HG02943 (cell line): ENCODE results near the gene RNF13.
"Not testable (repeated sequence)": the region's sequence is repeated elsewhere in the genome, so short reads cannot be mapped to it uniquely, and the experiment has no call there.

Source experiments
- ATAC-seq: cut with Tn5 transposase; IDR thresholded peaks from one replicate; pipeline ENCODE4 v1.9.1; 2021; ENCODE audit warnings: mild to moderate bottlenecking, low read depth, moderate library complexity; ENCODE audit not compliant: unreplicated experiment

Gene RNF13

DNA sequence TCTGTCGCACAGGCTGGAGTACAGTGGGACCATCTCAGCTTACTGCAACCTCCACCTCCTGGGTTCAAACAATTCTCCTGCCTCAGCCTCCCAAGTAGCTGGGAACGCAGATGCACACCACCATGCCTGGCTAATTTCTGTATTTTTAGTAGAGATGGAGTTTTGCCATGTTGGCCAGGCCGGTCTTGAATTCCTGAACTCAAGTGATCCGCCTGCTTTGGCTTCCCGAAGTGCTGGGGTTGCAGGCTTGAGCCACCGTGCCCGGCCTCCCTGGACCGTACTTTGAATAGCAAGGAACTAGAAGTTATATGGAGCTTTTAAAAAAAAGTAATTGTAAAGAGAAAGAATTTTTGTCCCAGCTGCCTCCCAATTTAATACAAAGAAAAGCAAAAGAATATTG lies 12.3 kb upstream of the RNF13 start:
- ATAC-seq: no peak

- no peak for ATAC-seq
These were observed 11.8 kb upstream of the RNF13 start for GRCh38 chr3:149801195-149801594.

- ATAC-seq: no peak
These were observed 11.4 kb upstream of the RNF13 start for GRCh38 chr3:149801639-149802038.

DNA sequence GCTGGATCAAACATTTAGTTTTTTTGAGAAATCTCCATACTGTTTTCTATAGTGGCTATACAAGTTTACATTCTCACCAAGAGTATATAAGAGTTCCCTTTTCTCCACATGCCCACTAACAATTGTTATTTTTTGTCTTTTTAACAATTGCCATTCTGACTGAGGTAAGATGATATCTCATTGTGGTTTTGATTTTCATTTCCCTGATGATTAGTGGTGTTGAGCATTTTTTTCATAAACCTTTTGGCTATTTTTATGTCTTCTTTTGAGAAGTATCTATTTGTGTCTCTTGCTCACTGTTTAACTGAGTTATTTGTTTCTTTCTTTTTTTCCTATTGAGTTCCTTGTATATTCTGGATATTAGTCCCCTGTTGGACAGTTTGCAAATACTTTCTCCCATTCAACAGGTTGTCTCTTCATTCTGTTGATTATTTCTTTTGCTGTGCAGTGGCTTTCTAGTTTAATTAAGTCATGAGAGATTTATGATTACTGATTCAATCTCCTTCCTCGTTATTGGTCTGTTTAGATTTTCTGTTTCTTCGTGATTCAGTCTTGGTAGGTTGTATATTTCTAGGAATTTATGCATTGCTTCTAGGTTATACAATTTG lies 6.7 kb upstream of the RNF13 start:
- ATAC-seq: no peak

DNA sequence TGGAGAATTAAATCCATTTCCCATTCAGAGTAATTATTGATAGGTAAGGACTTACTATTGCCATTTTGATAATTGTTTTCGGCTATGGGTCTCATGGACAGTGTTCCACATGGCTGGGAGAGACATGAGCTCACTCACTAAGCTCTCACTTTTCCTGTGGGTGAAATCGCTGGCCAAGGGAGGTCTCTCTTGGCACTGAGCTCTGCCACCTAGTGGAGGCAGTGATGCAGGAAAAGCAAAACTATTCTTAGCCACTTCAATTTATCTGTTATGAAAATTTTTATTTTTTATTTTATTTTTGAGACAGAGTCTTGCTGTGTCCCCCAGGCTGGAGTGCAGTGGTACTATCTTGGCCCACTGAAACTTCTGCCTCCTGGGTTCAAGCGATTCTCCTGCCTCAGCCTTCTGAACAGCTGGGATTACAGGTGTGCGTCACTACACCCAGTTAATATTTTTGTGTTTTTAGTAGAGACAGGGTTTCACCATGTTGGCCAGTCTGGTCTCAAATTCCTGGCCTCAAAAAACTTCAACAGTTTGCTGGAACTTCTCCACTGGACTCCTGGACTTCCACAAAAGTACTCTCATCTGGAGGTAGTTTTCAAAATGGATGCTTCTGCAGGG lies 4.7 kb upstream of the RNF13 start:
- no peak for ATAC-seq

GRCh38 chr3:149809699-149810098 lies 3.3 kb upstream of the RNF13 start:
- no peak for ATAC-seq

DNA sequence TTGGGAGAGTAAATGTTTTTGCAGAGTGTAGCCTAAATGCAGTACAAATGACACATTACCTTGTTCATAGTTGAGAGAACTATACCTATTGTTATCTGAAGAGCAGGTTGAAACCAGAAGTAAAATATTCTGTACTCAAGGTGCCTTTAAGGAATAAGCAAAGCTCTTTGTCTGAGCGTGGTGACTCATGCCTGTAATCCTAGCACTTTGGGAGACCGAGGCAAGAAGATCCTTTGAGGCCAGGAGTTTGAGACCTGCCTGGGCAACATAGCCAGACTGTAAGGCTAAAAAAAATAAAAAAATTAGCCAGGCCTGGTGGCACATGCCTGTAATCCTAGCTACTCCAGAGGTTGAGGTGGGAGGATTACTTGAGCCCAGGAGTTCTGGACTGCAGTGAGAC lies 2.2 kb upstream of the RNF13 start:
- ATAC-seq: no peak

- ATAC-seq: peak; percentile 25
These were observed 830 bp upstream of the RNF13 start for GRCh38 chr3:149812165-149812605.

GRCh38 chr3:149813367-149814281 lies 609 bp downstream of the RNF13 start:
- ATAC-seq: peak; percentile 16

- ATAC-seq: no peak
These were observed 2.3 kb downstream of the RNF13 start for GRCh38 chr3:149815321-149815720.

- ATAC-seq: no peak
These were observed 2.7 kb downstream of the RNF13 start for GRCh38 chr3:149815728-149816127.

- no peak for ATAC-seq
These were observed 3.3 kb downstream of the RNF13 start for GRCh38 chr3:149816311-149816710.

- ATAC-seq: no peak
These were observed 4.0 kb downstream of the RNF13 start for GRCh38 chr3:149816986-149817385.

DNA sequence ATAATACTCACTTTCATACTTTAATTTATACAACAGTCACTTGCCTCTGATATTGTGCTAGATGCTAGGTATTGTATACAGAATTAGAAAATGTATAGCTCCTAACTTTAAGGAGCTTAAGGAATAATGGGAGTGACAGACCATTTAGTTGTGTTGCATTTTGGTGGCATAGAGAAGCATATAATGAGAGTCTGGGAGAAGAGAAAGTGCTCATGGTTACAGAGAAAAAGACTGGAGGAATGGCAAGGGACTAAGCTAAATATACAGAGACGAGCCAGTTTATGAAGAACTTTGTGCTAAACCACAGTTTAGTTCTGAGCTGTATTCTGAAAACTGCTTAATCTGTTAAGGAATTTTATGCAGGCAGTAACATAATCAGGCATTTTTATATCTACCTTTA lies 6.4 kb downstream of the RNF13 start:
- no peak for ATAC-seq

- ATAC-seq: no peak
These were observed 7.2 kb downstream of the RNF13 start for GRCh38 chr3:149820183-149820582.

- no peak for ATAC-seq
These were observed 13.6 kb downstream of the RNF13 start for GRCh38 chr3:149826636-149827035.

- no peak for ATAC-seq
These were observed 15.4 kb downstream of the RNF13 start for GRCh38 chr3:149828390-149828789.

GRCh38 chr3:149829631-149830030 lies 16.6 kb downstream of the RNF13 start:
- ATAC-seq: not testable (repeated sequence)

- ATAC-seq: no peak
These were observed 17.9 kb downstream of the RNF13 start for GRCh38 chr3:149830902-149831301.

DNA sequence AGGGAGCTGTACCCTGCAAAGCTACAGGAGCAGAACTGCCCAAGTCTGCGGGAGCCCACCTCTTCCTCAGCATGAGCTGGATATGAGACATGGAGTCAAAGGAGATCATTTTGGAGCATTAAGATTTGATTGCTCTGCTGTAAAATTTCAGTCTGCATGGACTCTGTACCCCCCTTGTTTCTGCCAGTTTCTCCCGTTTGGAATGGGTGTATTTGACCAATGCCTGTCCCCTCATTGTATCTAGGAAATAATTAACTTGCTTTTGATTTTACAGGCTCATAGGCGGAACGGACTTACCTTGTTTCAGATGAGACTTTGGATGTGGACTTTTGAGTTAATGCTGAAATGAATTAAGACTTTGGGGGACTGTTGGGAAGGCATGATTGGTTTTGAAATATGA lies 18.3 kb downstream of the RNF13 start:
- no peak for ATAC-seq

- ATAC-seq: no peak
These were observed 19.1 kb downstream of the RNF13 start for GRCh38 chr3:149832086-149832485.
